ENCODE data around the gene DUS1L. TPM values are rescaled to one million over a fixed set of nuclear protein-coding genes. Genes with fewer than 3 reads are reported as not detected.

The DUS1L gene
- total RNA-seq, 1 donor = 98.0 TPM

DNA sequence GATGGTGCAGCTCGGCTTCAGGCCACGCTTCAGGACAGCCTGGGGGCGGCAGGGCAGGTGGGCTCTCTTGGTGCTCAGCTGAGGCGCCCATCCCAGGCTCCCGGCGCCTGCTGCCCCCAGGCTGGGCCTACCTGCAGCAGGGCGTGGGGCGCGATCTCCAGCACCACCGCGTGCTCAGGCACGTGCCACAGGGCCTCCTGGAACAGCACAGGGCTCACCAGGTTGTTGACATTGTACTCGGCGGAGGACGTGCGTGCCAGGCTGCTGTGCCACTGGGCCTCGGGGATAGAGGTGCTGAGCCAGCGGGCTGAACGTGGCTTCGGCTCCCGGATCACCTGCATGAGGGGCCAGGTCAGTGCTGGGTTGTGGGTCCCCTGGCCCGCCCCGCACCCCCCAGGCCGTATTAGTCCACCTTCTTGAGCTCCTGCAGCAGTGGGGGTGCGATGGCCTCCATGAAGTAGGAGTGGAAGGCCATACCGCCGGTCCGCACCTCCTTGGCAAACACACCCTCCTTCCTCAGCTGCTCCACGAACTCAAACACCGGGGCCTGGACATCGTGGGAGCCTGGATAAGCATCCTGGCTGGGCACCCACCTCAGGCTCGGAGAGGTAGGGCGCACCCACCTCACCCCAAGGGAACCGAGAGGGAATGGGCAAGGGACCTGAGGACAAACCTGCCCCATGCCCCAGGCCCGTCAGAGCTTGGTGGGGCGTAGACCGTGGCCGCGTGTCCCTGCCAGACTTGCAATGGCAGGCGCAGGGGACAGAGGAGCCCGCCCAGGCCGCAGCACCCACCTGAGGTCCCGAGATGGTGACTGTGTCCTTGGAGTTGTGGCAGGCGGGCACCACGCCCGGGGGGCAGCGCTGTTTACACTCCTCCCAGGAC lies 23.5 kb upstream of the DUS1L start:
- no peak for DNase-seq (ENCODE audit: low read depth in 2 of 3, low spot score in 2 of 3)

DNA sequence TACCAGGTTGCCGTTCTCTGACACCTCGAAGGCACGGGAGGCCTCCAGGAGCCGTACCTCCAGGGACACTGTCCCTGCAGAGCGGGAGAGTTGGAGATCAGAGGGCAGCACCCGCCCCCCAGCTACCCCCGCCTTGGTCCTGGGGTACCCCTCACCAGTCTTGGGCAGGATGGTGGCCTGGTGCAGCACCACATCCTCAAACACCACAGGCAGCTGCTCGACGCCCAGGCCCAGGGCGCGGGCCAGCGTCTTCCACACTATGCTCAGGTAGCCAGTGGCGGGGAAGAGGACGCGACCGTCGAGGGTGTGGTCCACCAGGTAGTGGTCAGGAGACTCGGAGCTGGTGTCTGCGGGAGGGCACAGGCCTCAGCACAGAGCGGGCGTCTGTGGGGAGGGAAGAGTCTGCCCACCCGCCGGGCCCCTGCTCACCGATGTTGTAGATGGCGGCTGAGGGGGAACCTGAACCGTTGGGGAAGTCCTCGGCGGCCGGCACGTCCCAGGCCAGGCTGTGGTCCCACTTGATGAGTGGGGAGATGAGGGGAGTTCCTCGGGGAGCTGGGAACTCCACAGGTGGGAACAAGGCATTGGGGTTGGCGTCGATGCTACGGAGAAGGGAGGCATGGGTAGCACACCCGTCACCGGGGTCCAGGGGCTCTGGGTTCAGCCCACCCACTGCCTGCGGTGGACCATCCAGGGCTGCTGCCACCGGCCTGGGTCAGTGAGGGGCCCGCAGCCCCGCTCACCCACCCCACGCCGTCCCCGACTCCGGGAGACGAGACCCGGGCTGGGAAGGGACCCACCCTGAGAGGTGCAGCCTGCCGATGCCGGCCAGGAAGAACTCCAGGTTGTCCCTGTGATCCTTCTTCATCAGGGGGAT lies 22.6 kb upstream of the DUS1L start:
- DNase-seq (ENCODE audit: low read depth in 2 of 3, low spot score in 2 of 3) = no peak

DNA sequence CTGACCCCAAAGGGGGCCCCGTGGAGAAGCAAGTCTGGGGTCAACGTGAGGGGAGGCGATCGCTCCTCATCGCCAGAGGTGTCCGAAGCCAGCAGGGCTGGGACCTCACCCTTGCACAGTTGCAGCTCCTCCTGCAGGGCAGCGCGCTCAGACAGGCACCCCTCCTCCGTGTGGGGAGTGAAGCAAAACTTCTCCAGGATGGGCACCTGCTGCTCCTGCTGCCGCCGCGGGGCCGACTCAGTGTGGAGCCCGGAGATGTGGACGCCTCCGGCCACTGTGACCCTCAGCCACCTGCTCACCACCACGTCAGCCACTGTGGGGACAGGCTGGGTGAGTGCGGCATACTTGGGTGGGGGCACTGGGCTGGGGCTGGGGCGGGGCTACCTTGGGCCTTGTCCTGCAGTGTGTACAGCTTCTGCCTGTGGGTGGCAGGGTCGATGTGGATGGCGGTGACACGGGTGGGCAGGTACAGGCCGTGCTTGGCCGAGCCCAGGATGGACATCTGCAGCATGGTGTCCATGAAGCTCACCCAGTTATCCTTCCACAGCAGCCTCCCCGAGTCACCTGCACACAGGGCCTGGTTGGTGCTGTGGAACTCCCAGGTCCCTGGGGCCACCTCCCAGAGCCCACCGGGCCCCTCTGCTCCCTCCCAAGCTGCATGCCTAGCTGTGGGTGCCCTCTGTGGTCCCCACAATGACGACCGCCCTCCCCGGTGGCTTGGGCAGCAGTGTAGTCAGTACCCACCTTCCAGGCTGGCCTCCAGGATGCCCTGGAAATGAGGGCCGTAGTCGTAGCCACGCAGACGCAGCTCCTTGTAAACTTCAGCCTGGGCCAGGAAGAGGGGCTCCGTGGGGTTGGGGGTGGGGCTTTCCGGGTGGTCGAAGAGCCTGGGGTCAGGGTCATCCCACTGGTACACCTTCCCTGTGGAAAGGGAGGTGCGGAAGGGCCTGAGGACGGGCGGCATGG lies 21.6 kb upstream of the DUS1L start:
- DNase-seq (ENCODE audit: low read depth in 2 of 3, low spot score in 2 of 3) = no peak

DNA sequence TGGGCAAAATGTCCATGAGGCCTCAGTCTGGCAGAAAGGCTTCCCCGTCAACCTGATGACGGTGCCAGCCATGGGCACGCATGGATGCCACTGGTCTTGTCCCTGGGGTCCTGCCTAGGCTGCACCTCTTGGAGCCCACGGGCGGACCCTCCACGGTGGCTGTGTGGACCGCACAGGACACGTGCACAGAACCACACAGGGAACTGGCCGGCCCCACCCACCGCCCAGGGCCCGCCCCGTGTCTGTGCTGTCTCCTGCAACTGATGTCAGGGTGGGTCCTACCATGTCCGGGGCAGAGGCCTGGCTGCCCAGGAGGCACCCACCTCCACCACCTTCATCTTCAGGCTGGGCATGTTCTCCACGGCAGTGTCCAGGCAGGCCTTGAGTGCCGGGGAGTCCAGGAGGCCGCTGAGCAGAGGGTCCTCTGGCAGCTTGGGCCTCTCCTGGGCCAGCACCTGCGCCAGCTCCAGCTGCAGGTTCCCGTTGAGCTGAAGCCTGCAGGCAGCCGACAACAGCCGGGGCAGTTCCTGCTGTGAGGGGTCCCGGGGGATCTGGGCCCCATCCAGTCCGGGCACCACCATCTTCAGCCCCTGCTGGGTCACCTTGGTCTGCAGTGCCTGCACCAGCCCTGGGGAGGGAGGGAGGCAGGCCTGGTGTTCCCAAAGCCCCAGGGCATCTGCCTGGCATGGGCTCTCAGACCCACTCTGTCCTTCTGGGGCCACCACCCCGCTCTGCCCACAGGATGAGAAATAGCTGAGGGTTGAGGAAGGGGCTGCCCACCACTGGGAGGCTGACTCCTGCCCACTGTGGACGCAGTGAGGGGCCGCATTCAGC lies 20.5 kb upstream of the DUS1L start:
- DNase-seq (ENCODE audit: low read depth in 2 of 3, low spot score in 2 of 3) = no peak

DNA sequence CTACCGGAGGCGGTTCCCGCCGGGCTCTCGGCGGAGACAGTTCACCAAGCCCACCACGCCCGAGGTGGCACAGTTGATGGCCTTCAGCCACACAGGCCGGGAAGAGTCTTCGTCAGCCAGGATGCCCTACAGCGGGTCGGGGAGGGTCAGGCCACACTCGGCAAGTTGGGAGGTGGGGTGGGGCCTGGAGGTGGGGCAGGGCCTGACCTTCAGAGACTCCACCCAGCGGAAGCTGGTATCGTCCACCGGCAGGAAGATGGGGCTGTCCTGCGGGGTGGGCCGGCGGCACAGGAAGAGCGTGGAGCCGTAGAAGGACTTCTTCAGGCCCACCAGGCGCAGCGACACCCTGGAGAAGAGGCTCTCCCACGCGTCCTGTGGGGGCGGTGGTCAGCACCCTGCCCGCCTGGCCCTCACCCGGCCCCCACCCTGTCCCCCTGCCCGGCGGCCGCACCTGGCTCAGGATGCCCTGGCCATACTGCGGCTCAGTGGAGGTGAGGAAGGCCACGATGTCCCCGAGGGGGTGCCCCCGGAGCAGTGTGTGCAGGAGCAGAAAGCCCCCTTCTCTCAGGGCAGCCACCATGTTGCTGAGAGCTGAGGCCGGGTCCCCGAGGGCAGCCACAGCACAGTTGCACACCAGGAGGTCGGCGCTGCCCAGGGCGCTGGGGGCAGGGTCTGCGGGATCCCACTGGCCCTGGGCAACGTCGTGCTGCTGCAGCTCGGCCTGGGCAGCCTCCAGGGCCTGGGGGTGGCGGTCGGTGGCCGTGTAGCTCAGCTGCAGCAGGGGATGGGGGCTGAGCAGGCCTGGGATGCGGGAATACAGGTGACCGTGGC lies 19.6 kb upstream of the DUS1L start:
- no peak for DNase-seq (ENCODE audit: low read depth in 2 of 3, low spot score in 2 of 3)

DNA sequence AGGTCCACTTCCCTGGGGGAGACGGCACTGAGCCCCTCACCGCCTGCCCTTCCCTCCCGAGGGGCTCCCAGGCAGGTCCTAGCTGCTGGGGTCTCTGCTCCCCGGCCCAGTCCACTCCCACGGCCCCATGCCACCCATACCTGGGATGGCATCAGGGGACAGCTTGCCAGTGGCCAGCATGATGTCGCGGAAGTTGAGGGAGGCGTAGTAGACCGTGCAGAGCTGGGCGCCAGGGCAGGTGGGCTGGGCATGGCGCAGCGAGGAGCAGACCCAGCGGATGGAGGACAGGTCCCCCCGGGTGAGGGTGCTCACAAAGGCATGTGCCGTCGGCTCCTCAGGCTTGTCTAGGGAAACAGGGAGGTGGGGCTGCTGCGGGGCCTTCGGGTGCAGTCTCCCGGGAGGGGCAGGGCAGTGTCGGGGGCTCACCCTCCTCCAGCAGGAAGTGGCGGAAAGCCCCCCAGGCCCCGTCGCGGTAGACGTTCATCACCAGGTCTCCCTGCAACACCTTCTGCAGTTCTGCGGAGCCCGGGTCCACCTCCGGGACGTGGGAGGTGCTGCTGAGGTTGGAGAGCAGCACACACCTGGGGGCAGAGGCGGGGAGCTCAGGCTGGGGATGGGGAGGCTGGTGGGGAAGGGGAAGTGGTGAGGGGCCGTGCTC lies 18.9 kb upstream of the DUS1L start:
- no peak for DNase-seq (ENCODE audit: low read depth in 2 of 3, low spot score in 2 of 3)

DNA sequence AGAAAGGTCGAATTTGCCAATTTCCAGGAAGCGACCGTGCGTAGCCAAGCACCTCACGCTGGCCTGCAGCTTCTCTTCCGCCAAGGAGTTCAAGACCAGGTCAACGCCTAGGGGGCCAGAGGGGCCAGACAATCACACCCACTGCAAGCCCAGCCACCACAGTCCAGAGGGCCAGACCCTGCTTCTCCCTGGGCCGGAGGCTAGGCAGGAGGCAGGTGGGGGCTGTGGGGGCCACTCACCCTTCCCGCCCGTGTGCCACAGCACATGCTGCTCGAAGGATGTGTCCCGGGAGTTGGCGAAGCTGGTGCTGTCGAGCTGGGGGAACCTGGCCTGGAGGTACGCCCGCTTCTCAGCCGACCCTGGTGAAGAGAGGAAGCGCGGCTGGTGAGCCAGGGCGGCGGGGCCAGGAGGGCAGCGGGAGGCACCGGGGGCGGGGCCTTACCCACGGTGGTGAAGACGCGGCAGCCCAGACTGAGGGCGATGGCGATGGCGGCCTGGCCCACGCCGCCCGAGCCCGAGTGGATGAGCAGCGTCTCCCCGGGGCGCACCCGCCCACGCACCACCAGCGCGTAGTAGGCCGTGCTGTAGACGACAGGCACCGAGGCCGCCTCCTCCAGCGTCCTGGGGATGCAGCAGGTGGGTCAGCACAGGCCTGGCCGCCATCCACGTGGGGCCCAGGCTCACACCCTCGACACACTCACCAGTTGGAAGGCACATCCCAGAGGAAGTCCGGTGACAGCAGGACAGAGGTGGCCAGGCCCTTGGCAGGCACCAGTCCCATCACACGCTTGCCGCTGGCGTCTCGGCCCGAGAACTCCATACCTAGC lies 18.1 kb upstream of the DUS1L start:
- no peak for DNase-seq (ENCODE audit: low read depth in 2 of 3, low spot score in 2 of 3)

DNA sequence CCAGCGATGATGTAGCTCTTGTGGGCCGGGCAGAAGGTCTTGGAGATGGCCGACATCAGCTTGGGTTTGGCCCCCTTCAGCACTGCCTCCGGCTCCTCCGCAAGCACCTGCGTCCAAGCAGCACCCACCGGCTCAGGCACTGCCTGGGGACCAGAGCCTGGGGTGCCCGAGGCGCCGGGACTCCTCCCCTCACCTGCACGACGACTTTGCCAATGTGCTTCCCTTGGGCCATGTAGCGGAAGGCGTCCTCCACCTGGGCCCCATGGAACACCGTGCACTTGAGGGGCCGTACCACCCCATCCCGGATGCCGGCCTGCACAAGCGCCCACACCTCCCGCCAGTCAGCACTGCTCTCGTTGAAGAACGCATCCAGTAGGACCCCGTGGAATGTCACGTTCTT lies 17.4 kb upstream of the DUS1L start:
- DNase-seq (ENCODE audit: low read depth in 2 of 3, low spot score in 2 of 3) = no peak

DNA sequence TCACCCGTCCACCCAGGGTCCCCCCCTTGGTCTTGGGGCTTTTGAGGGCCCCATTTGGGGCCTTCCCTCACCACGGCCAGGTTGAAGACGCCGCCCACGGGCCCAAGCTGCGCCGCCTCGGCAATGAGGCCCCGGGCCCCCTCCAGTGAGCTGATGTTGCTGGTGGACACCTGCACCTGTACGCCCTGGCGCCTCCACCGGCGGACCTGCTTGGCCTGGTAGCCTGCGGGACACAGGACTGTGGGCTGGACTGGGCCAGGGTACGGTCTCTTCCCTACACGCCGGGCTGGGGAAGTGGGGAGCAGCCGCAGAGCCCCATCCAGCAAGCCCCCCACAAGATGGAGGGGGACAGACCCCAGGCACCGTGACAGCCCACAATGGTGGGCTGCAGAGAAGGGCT lies 16.9 kb upstream of the DUS1L start:
- DNase-seq (ENCODE audit: low read depth in 2 of 3, low spot score in 2 of 3) = no peak

DNA sequence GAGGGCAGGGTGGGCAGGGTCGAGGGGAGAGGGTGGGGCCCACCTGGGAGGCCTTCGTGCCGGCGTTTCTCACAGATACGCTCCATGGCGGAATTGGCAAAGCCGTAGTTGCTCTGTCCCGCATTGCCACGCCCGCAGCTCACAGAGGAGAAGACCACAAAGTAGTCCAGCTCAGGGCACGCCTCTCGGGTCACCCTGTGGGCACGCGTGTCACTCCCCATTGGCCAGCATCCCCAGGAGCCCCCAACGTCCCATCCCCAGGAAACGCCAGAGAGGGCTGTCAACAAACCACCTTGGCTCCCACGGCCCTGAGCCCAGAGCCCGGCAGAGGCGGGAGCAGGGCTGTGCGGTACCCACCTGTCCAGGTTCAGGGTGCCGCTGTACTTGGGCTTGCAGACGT lies 16.4 kb upstream of the DUS1L start:
- no peak for DNase-seq (ENCODE audit: low read depth in 2 of 3, low spot score in 2 of 3)

DNA sequence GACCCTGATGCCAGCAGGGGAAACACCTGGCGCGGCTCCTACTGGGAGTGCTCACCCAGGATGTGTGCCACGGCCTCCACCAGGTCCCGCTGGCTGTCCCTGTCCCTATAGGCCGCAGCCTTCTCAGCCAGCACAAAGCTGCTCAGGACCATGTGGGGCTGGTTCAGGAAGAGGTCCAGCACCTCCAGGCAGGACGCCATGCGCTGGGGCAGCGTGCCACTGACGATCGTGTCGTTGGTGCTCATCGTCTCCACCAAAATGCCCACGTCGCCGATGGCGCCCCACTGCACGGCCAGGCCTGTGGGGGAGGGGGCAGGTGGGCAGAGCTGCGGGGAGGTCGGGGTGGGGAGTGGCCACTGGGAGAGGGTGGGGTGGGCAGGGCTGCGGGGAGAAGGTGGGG lies 15.9 kb upstream of the DUS1L start:
- DNase-seq (ENCODE audit: low read depth in 2 of 3, low spot score in 2 of 3) = no peak

DNA sequence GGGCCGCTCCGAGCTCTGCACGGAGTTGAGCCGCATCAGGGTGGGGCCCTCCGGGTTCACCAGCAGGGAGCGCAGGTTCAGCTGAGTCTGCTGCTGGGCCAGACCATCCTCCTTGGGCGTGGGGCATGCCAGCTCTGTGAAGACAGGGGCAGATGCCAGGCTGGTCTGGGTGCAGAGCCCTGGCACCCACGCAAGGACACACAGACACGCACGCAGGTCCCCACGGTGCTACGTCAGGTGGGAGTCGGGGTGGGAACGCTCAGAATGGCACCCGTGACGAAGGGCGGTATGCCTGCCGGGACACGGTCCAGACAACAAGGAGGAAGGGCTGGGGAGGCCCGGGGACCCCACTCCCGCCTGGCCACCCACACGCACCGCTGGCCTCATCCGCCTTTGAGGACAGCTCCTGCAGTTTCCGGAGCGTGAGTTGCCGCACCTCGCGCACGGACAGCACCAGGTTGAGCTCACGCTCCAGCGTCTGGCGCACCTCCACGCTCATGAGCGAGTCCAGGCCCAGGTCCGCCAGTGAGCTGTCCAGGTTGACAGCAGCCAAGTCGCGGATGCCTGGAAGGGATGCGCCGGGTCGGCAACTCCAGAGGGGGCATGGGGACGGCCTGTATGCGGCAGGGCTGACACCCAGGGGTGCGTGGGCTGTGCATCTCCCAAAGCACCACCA lies 15.3 kb upstream of the DUS1L start:
- DNase-seq (ENCODE audit: low read depth in 2 of 3, low spot score in 2 of 3) = no peak

DNA sequence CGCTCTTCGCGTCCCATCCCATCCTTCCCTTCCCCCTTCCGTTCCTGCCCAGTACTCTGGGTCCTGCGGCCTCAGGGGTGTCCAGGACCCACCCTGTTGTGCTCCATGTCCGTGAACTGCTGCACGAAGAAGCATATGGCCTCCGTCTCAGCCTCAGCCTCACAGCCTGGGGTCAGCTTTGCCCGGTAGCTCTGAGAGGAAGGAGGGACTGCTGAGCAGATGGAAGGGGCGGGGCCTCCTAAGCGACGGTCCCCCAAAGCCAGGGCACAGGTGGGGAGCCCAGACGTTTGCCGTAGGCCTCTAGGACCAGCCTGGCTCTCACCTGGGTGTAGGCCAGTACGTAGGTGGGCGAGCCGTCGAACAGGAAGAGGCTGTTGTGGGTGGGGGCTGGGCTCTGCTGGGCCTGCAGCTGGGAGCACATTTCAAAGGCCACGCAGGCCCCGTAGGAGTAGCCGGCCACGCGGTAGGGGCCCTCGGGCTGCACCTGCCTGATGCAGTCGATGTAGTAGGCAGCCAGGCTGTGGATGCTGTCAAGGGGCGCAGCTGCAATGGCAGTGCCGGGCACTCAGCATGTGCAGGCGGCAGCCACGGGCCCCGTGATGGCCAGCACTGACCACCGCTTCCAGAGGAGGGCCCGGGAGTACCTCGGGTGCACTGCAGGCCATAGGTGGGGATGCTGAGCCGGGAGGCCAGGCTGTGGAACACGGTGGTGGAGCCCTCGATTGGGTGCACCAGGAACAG lies 14.6 kb upstream of the DUS1L start:
- no peak for DNase-seq (ENCODE audit: low read depth in 2 of 3, low spot score in 2 of 3)

DNA sequence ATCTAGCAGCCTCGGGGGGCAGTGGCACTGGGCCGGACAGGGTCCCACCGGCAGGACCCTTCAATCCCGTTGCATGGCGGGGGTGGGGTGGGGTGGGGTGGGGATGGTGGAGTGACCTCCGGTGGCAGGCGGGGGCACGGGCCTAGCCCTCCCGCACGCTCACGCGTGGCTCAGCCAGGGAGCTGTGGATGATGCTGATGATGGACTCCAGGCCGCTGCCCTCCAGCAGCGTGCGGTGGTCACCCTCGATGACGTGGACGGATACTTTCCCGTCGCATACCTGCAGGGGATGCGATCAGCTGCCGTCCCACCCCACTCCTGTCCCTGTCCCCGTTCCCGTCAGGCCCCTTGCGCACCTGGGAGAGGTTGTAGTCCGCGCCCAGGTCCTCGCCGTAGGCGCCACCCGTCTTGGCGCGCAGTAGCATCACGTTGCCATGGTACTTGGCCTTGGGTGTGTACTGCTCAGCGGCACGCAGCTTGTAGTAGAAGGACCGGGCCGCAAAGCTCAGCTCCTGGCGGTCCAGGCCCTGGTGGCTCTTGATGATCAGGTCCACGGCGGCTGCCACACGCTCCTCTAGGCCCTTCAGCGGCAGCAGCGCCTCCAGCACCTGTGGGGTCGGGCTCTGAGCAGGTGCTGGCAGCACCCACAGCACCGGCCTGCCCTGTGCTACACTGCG lies 13.5 kb upstream of the DUS1L start:
- no peak for DNase-seq (ENCODE audit: low read depth in 2 of 3, low spot score in 2 of 3)

DNA sequence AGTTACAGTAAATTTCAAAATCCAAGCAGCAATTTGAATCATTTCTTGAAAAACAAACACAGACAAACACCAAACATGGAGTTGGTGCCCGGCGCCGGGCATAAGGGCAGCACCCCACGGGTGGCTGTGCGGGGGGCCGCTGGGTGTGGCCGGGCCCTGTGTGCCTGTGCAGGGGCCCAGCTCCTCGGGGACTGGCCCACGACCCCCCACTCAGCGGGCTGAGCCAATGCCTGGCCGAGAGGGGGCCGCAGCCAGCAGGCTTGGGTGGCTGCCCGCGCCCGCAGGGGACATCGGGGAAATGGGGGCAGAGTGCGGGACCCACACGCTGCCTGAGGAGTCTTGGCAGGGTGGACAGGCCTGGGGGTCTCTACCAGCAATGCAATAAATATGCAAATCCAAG lies 12.8 kb upstream of the DUS1L start:
- no peak for DNase-seq (ENCODE audit: low read depth in 2 of 3, low spot score in 2 of 3)
